ENCODE data around the gene BRD4.

- TF ChIP-seq GABPA (IDR thresholded peaks at IDR 0.05; ENCODE audit: low read depth) (no peak), CUX1 (IDR thresholded peaks at IDR 0.05; ENCODE audit: insufficient replicate concordance, low read depth, low read length) (no peak), POLR2A (IDR thresholded peaks at IDR 0.05; ENCODE audit: low read depth, low read length) (no peak), SUZ12 (IDR thresholded peaks at IDR 0.05; ENCODE audit: unreplicated experiment) (no peak), EZH2 (IDR thresholded peaks at IDR 0.05; ENCODE audit: borderline replicate concordance, control insufficient read depth, low read depth, low read length) (no peak), CREB1 (IDR thresholded peaks at IDR 0.05; ENCODE audit: low read depth) (no peak), ELK1 (IDR thresholded peaks at IDR 0.05; ENCODE audit: low read depth, low read length) (no peak), ZBTB40 (IDR thresholded peaks at IDR 0.05; ENCODE audit: borderline replicate concordance) (no peak)
These were observed 75.5 kb downstream of the BRD4 start for GRCh38 chr19:15256708-15257331.
